Activated B cell treated with CpG ODN at 0.5 μM for 24 hours (primary cell): ENCODE measurements around the gene ZCRB1. TPM values are rescaled to one million over a fixed set of nuclear protein-coding genes. Genes with fewer than 3 reads are reported as not detected.

Experiments
- ATAC-seq: fragments of 200-7000 bp; cut with Tn5 transposase; one replicate; pipeline ENCODE4 v1.10.0; 2021; ENCODE audit warnings: low read depth, mild to moderate bottlenecking, moderate library complexity
- CTCF ChIA-PET: fragments of 350-600 bp; sonication (Branson Sonifier 250); formaldehyde crosslinking; loops from one replicate; lab custom pipeline; 2021; ENCODE audit warnings: antibody characterized with exemption; lab: Charles Lee
- POLR2A ChIA-PET: fragments of 350-600 bp; sonication (Branson Sonifier 250); formaldehyde crosslinking; loops from one replicate; lab custom pipeline; 2021; ENCODE audit warnings: antibody characterized with exemption; lab: Charles Lee
- DNase-seq: peaks from one replicate; pipeline ENCODE4 v3.0.0; 2022
- H3K27ac Mint-ChIP-seq: one replicate; pipeline ENCODE4 v1.8.0; 2020; ENCODE audit warnings: mixed read lengths
- H3K27me3 Mint-ChIP-seq: one replicate; pipeline ENCODE4 v1.8.0; 2021; ENCODE audit warnings: mixed read lengths
- H3K36me3 Mint-ChIP-seq: one replicate; pipeline ENCODE4 v1.8.0; 2021; ENCODE audit warnings: low read depth, mixed read lengths
- H3K4me1 Mint-ChIP-seq: one replicate; pipeline ENCODE4 v1.8.0; 2021; ENCODE audit warnings: mixed read lengths
- H3K4me3 Mint-ChIP-seq: one replicate; pipeline ENCODE4 v1.8.0; 2020; ENCODE audit warnings: mild to moderate bottlenecking, mixed read lengths
- H3K9me3 Mint-ChIP-seq: one replicate; pipeline ENCODE4 v1.8.0; 2020; ENCODE audit warnings: mixed read lengths
- intact Hi-C: fragments of 100-400 bp; cut with micrococcal nuclease; formaldehyde crosslinking; loops from one replicate; pipeline ENCODE4 v1.15.1; 2024
- total RNA-seq: library from RNA; stranded (reverse); gene quantifications from 2 replicates; pipeline ENCODE4 v1.2.3, GENCODE V29; 2022
- TF ChIP-seq, protein P1 (sequence below): fragments of 200-600 bp; IDR thresholded peaks from one replicate; pipeline ENCODE4 v1.8.0; 2022; ENCODE audit warnings: antibody characterized with exemption, mild to moderate bottlenecking

ZCRB1 gene
- total RNA-seq, 1 donor from 2014 or later: 37.6 TPM

DNA sequence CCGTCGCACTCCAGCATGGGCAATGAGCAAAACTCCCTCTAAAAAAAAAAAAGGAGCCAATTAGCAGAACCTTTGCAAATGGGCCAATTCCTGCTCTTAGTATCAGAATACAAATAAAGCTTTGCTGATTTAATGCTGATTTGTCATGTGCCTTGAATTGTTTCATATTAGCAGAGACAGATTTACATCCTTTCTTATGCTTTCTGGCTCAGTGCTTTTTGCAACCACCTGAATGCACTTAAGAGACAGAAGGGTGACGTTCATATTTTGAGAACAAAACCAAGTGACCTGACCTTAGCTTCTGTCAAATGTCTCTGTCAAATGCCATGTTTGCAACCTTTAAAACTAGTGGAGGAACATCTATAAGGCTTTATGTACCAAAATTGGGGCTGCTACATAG is 44.0 kb downstream of the ZCRB1 start:
- Mint-ChIP-seq H3K27ac (no peak overlapping the region), H3K4me1 (peaks cover 7% of the 10 kb centered on the region), H3K36me3 (no peaks in the 10 kb centered on the region), H3K9me3 (no peaks in the 10 kb centered on the region), H3K27me3 (no peaks in the 10 kb centered on the region), H3K4me3 (no peak overlapping the region)
- no peak for ATAC-seq
- POLR2A ChIA-PET: interaction anchor here (0.6 kb wide), 1 partner anchor 9 kb away, joined by 3 read pairs; no protein-coding TSS in a partner anchor
- TF ChIP-seq, protein P1, sequence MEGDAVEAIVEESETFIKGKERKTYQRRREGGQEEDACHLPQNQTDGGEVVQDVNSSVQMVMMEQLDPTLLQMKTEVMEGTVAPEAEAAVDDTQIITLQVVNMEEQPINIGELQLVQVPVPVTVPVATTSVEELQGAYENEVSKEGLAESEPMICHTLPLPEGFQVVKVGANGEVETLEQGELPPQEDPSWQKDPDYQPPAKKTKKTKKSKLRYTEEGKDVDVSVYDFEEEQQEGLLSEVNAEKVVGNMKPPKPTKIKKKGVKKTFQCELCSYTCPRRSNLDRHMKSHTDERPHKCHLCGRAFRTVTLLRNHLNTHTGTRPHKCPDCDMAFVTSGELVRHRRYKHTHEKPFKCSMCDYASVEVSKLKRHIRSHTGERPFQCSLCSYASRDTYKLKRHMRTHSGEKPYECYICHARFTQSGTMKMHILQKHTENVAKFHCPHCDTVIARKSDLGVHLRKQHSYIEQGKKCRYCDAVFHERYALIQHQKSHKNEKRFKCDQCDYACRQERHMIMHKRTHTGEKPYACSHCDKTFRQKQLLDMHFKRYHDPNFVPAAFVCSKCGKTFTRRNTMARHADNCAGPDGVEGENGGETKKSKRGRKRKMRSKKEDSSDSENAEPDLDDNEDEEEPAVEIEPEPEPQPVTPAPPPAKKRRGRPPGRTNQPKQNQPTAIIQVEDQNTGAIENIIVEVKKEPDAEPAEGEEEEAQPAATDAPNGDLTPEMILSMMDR: no peak
- CTCF ChIA-PET: no interaction called here
- DNase-seq: no peak
- intact Hi-C loops: no loop called here

DNA sequence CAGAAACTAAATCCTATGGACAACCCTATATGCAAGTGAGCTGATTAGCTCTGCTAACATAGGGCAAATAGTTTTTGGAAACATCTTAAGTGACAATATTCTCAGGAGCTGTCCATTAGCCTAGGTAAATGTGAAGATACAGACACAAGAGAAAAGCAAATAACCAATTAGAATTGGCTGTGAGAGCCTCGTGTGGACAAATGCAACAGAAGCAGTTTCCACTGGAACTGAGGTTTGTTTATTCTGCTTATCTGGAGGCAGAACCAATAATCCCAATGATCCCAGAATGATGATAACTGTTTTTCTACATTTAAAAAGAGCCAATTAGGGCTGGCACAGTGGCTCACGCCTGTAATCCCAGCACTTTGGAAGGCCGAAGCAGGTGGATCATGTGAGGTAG is 44.6 kb downstream of the ZCRB1 start:
- TF ChIP-seq, protein P1: no peak
- no peaks in the 10 kb centered on the region for H3K27me3 Mint-ChIP-seq
- no peaks in the 10 kb centered on the region for H3K9me3 Mint-ChIP-seq
- ChIA-PET POLR2A (no interaction called here), CTCF (no interaction called here)
- ATAC-seq (no peak), DNase-seq (no peak)
- intact Hi-C loops: no loop called here
- no peak overlapping the region for H3K4me3 Mint-ChIP-seq
- H3K27ac Mint-ChIP-seq: no peak overlapping the region
- no peaks in the 10 kb centered on the region for H3K36me3 Mint-ChIP-seq
- H3K4me1 Mint-ChIP-seq: peaks cover 7% of the 10 kb centered on the region

DNA sequence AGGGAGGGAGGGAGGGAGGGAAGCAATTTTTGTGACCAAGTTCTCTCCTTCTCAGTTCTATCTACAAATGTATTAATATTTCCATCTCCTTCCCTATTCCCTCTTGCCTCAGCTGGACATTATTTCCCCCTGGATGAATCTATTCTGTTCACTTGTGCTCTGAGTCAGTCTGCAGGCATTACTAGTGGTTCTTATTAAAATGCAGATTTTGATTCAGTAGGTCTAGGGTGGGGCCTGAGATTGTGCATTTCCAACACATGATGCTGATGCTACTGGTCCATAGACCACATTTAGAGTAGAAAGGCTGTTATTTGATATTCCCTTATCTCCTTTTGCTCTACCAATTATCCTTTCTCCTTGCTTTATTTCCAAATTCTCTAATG is 47.8 kb downstream of the ZCRB1 start:
- Mint-ChIP-seq H3K9me3 (no peaks in the 10 kb centered on the region), H3K36me3 (no peaks in the 10 kb centered on the region), H3K27ac (no peak overlapping the region), H3K4me1 (no peaks in the 10 kb centered on the region), H3K27me3 (no peaks in the 10 kb centered on the region), H3K4me3 (no peak overlapping the region)
- intact Hi-C loops: no loop called here
- TF ChIP-seq, protein P1: no peak
- ATAC-seq: no peak
- ChIA-PET CTCF (no interaction called here), POLR2A (no interaction called here)
- DNase-seq: no peak

DNA sequence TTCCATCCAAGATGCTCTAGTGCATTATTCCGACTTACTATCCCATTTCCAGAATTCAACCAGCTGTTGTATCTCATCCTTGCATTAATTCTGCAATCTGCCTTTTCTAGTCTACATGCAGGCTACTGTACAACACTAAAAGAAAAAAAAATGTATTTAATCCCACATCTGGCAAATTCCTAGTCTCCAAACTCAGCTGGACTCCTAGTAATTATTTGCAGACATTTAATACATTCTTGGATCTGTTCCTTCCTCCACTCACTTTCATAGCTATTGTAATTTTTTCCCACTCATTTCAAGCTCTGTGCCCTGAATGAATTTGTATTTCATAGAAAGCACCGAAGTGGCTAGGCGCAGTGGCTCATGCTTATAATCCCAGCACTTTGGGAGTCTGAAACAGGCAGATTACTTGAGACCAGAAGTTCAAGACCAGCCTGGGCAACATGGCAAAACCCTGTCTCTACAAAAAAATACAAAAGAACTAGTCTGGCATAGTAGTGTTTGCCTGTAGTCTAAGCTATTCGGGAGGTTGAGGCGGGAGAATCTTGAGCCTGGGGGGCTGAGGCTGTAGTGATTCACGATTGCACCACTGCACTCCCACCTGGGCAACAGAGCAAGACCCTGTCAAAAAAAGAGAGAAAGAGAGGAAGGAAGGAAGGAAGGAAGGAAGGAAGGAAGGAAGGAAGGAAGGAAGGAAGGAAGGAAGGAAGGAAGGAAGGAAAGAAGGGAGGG is 48.3 kb downstream of the ZCRB1 start:
- TF ChIP-seq, protein P1: no peak
- ATAC-seq (no peak), DNase-seq (no peak)
- Mint-ChIP-seq H3K27ac (no peak overlapping the region), H3K27me3 (no peaks in the 10 kb centered on the region), H3K4me1 (no peaks in the 10 kb centered on the region), H3K4me3 (no peak overlapping the region), H3K36me3 (no peaks in the 10 kb centered on the region), H3K9me3 (no peaks in the 10 kb centered on the region)
- ChIA-PET CTCF (no interaction called here), POLR2A (no interaction called here)
- intact Hi-C loops: no loop called here

DNA sequence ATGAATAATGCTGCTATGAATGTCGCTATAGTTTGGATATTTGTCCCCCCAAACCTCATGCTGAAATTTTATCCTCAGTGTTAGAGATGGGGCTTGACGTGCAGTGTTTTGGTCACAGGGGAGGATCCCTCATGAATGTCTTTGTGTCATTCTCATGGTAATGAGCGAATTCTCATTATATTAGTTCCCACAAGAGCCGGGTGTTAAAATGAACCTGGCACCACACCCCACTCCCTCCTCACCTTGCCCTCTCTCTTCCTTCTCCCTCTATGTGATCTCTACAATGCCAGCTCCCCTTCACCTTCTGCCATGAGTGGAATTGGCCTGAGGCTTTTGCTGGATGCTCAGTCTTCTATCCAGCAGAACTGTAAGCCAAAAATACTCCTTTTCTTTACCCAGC is 50.4 kb downstream of the ZCRB1 start:
- TF ChIP-seq, protein P1: no peak
- Mint-ChIP-seq H3K4me1 (no peaks in the 10 kb centered on the region), H3K36me3 (no peaks in the 10 kb centered on the region), H3K27me3 (peaks cover 4% of the 10 kb centered on the region), H3K9me3 (no peaks in the 10 kb centered on the region), H3K27ac (no peak overlapping the region), H3K4me3 (no peak overlapping the region)
- POLR2A ChIA-PET: no interaction called here
- DNase-seq (no peak), ATAC-seq (no peak)
- CTCF ChIA-PET: no interaction called here
- intact Hi-C loops: no loop called here
